ENCODE data around the gene SYCP2. TPM values are rescaled to one million over a fixed set of nuclear protein-coding genes. Genes with fewer than 3 reads are reported as not detected.

The SYCP2 gene
- total RNA-seq, 6 experiments from 2014 or later = 0.23 to 1.1 (median 0.56) TPM

GRCh38 chr20:59825944-59826759 lies 107.3 kb downstream of the SYCP2 start:
- H3K27me3 Mint-ChIP-seq (ENCODE audit: insufficient read depth) = peaks cover 3% of the 10 kb centered on the region
- peaks cover 51% of the 10 kb centered on the region for H3K9me3 Mint-ChIP-seq
- H3K4me1 Mint-ChIP-seq (ENCODE audit: low read depth) = no peaks in the 10 kb centered on the region
- peaks cover 10% of the 10 kb centered on the region; the same call in 1 of the 2 replicates for H3K36me3 Mint-ChIP-seq (ENCODE audit: low read depth)
- no peak overlapping the region for H3K4me3 Mint-ChIP-seq
- no peak overlapping the region for H3K27ac Mint-ChIP-seq
- DNase-seq = no peak
- no peak for TF ChIP-seq CTCF (IDR thresholded peaks at IDR 0.05)

GRCh38 chr20:59825563-59825920 lies 107.9 kb downstream of the SYCP2 start:
- Mint-ChIP-seq H3K9me3 (peaks cover 50% of the 10 kb centered on the region), H3K36me3 (ENCODE audit: low read depth) (peaks cover 10% of the 10 kb centered on the region; the same call in 1 of the 2 replicates), H3K4me3 (no peak overlapping the region), H3K27me3 (ENCODE audit: insufficient read depth) (peaks cover 3% of the 10 kb centered on the region), H3K27ac (no peak overlapping the region), H3K4me1 (ENCODE audit: low read depth) (no peaks in the 10 kb centered on the region)
- no peak for TF ChIP-seq CTCF (IDR thresholded peaks at IDR 0.05)
- DNase-seq = no peak

GRCh38 chr20:59824711-59825562 lies 108.5 kb downstream of the SYCP2 start:
- no peak overlapping the region for H3K27ac Mint-ChIP-seq
- H3K36me3 Mint-ChIP-seq (ENCODE audit: low read depth) = peaks cover 6% of the 10 kb centered on the region; the same call in 1 of the 2 replicates
- peaks cover 3% of the 10 kb centered on the region for H3K27me3 Mint-ChIP-seq (ENCODE audit: insufficient read depth)
- TF ChIP-seq CTCF (IDR thresholded peaks at IDR 0.05) = no peak
- no peak overlapping the region for H3K4me3 Mint-ChIP-seq
- H3K4me1 Mint-ChIP-seq (ENCODE audit: low read depth) = no peaks in the 10 kb centered on the region
- DNase-seq = no peak
- peaks cover 50% of the 10 kb centered on the region for H3K9me3 Mint-ChIP-seq

GRCh38 chr20:59823491-59824259 lies 109.8 kb downstream of the SYCP2 start:
- DNase-seq = no peak
- H3K36me3 Mint-ChIP-seq (ENCODE audit: low read depth) = peaks cover 5% of the 10 kb centered on the region; the same call in 1 of the 2 replicates
- H3K27ac Mint-ChIP-seq = no peak overlapping the region
- no peaks in the 10 kb centered on the region for H3K4me1 Mint-ChIP-seq (ENCODE audit: low read depth)
- H3K9me3 Mint-ChIP-seq = peaks cover 54% of the 10 kb centered on the region
- no peak for TF ChIP-seq CTCF (IDR thresholded peaks at IDR 0.05)
- no peak overlapping the region for H3K4me3 Mint-ChIP-seq
- H3K27me3 Mint-ChIP-seq (ENCODE audit: insufficient read depth) = peaks cover under 1% of the 10 kb centered on the region

GRCh38 chr20:59823030-59823423 lies 110.4 kb downstream of the SYCP2 start:
- no peak for TF ChIP-seq CTCF (IDR thresholded peaks at IDR 0.05)
- H3K9me3 Mint-ChIP-seq = peaks cover 59% of the 10 kb centered on the region
- peaks cover 5% of the 10 kb centered on the region; the same call in 1 of the 2 replicates for H3K36me3 Mint-ChIP-seq (ENCODE audit: low read depth)
- DNase-seq = no peak
- H3K4me3 Mint-ChIP-seq = no peak overlapping the region
- H3K4me1 Mint-ChIP-seq (ENCODE audit: low read depth) = no peaks in the 10 kb centered on the region
- no peaks in the 10 kb centered on the region; the same call in none of the 2 replicates for H3K27me3 Mint-ChIP-seq (ENCODE audit: insufficient read depth)
- H3K27ac Mint-ChIP-seq = no peak overlapping the region
